GM21576 (cell line): ENCODE data around the gene LMO2.
"Not testable (repeated sequence)": the region's sequence is repeated elsewhere in the genome, so short reads cannot be mapped to it uniquely, and the experiment has no call there.

Experiments
- ATAC-seq: cut with Tn5 transposase; IDR thresholded peaks from one replicate; pipeline ENCODE4 v1.9.1; 2021; ENCODE audit warnings: mild to moderate bottlenecking, moderate library complexity; ENCODE audit not compliant: unreplicated experiment

Gene LMO2

GRCh38 chr11:33827206-33827605 lies 64.7 kb downstream of the LMO2 start:
- no peak for ATAC-seq

GRCh38 chr11:33825854-33826560 lies 65.9 kb downstream of the LMO2 start:
- no peak for ATAC-seq

- ATAC-seq: not testable (repeated sequence)
Observed at GRCh38 chr11:33822981-33823380, 68.9 kb downstream of the LMO2 start.

GRCh38 chr11:33819278-33820035 lies 72.4 kb downstream of the LMO2 start:
- ATAC-seq: no peak
